ENCODE results near the gene A1BG.

DNA sequence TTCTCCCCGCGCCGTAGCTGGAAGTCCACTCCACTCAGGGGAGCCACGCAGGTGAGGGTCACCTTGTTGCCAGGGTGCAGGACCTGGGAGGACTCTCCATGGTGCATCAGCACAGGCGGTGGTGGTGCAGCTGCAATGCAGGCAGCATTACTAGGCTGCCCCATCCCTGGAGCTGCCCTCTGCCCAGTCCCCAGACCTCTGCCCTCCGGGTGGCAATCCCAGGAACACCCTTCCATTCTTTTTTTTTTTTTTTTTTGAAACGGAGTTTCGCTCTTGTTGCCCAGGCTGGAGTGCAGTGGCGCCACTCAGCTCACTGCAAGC is 1.8 kb downstream of the A1BG start:
- no peak for TF ChIP-seq CTCF (IDR thresholded peaks at IDR 0.05)
- no peak for TF ChIP-seq POLR2A (IDR thresholded peaks at IDR 0.05)

Measured in right lobe of liver (tissue), 4 donors.